ENCODE measurements around the gene NDUFV1.
"Not testable (repeated sequence)": the region's sequence is repeated elsewhere in the genome, so short reads cannot be mapped to it uniquely, and the experiment has no call there.

GRCh38 chr11:67620621-67621020, 13.9 kb downstream of the NDUFV1 start:
- TF ChIP-seq, protein P1, sequence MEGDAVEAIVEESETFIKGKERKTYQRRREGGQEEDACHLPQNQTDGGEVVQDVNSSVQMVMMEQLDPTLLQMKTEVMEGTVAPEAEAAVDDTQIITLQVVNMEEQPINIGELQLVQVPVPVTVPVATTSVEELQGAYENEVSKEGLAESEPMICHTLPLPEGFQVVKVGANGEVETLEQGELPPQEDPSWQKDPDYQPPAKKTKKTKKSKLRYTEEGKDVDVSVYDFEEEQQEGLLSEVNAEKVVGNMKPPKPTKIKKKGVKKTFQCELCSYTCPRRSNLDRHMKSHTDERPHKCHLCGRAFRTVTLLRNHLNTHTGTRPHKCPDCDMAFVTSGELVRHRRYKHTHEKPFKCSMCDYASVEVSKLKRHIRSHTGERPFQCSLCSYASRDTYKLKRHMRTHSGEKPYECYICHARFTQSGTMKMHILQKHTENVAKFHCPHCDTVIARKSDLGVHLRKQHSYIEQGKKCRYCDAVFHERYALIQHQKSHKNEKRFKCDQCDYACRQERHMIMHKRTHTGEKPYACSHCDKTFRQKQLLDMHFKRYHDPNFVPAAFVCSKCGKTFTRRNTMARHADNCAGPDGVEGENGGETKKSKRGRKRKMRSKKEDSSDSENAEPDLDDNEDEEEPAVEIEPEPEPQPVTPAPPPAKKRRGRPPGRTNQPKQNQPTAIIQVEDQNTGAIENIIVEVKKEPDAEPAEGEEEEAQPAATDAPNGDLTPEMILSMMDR (IDR thresholded peaks at IDR 0.05; ENCODE audit: low read depth, low read length, missing input control) = not testable (repeated sequence)
- TF ChIP-seq HNF4A (conservative IDR thresholded peaks at IDR 0.05); FOXA2 (IDR thresholded peaks at IDR 0.05); RXRA (IDR thresholded peaks at IDR 0.05); MAX (IDR thresholded peaks at IDR 0.05); JUND (IDR thresholded peaks at IDR 0.05); REST (IDR thresholded peaks at IDR 0.05); FOXA1 (IDR thresholded peaks at IDR 0.05); HNF4G (IDR thresholded peaks at IDR 0.05); YY1 (IDR thresholded peaks at IDR 0.05); GABPA (IDR thresholded peaks at IDR 0.05 in 1 of 2, conservative IDR thresholded peaks at IDR 0.05 in 1 of 2): not testable (repeated sequence)
- TF ChIP-seq, protein P2, sequence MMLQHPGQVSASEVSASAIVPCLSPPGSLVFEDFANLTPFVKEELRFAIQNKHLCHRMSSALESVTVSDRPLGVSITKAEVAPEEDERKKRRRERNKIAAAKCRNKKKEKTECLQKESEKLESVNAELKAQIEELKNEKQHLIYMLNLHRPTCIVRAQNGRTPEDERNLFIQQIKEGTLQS (IDR thresholded peaks at IDR 0.05) = not testable (repeated sequence)

Data from liver (tissue), 3 donors.